Ramos (cell line): ENCODE measurements around the gene SGK1.
"Not testable (repeated sequence)": the region's sequence is repeated elsewhere in the genome, so short reads cannot be mapped to it uniquely, and the experiment has no call there.

ENCODE experiments used
- in situ Hi-C: fragments of 300-500 bp; cut with MboI; formaldehyde crosslinking; loops from one replicate; pipeline ENCODE4 v1.14.3; 2022; ENCODE audit warnings: low sequenced_read_pairs; ENCODE audit not compliant: unreplicated experiment

Gene SGK1

GRCh38 chr6:134328792-134329191 lies 10.9 kb upstream of the SGK1 start:
- in situ Hi-C loops = no loop called here

GRCh38 chr6:134328138-134328537 lies 10.2 kb upstream of the SGK1 start:
- in situ Hi-C loops = no loop called here

GRCh38 chr6:134326192-134326591 lies 8.3 kb upstream of the SGK1 start:
- in situ Hi-C loops = not testable (repeated sequence)

GRCh38 chr6:134324766-134325165 lies 6.9 kb upstream of the SGK1 start:
- in situ Hi-C loops = no loop called here

GRCh38 chr6:134324141-134324540 lies 6.2 kb upstream of the SGK1 start:
- in situ Hi-C loops = no loop called here

GRCh38 chr6:134323698-134324097 lies 5.8 kb upstream of the SGK1 start:
- in situ Hi-C loops = no loop called here

- in situ Hi-C loops = no loop called here
Measured at GRCh38 chr6:134323294-134323693, 5.4 kb upstream of the SGK1 start.

GRCh38 chr6:134322216-134322615 lies 4.3 kb upstream of the SGK1 start:
- in situ Hi-C loops = no loop called here

- in situ Hi-C loops = no loop called here
Measured at GRCh38 chr6:134321246-134321645, 3.3 kb upstream of the SGK1 start.

GRCh38 chr6:134319686-134320085 lies 1.8 kb upstream of the SGK1 start:
- in situ Hi-C loops = not testable (repeated sequence)

GRCh38 chr6:134318974-134319281 lies 1.0 kb upstream of the SGK1 start:
- in situ Hi-C loops = no loop called here

GRCh38 chr6:134318236-134318973 lies 493 bp upstream of the SGK1 start:
- in situ Hi-C loops = no loop called here

- in situ Hi-C loops = no loop called here
Measured at GRCh38 chr6:134316733-134317431, 1.0 kb downstream of the SGK1 start.

- in situ Hi-C loops = no loop called here
Measured at GRCh38 chr6:134315974-134316441, 1.9 kb downstream of the SGK1 start.

GRCh38 chr6:134315189-134315588 lies 2.7 kb downstream of the SGK1 start:
- in situ Hi-C loops = no loop called here

GRCh38 chr6:134314006-134314821 lies 3.7 kb downstream of the SGK1 start:
- in situ Hi-C loops = no loop called here

GRCh38 chr6:134312038-134312660 lies 5.8 kb downstream of the SGK1 start:
- in situ Hi-C loops = no loop called here

- in situ Hi-C loops = no loop called here
Measured at GRCh38 chr6:134310817-134311216, 7.1 kb downstream of the SGK1 start.

- in situ Hi-C loops = no loop called here
Measured at GRCh38 chr6:134309983-134310605, 7.8 kb downstream of the SGK1 start.

- in situ Hi-C loops = no loop called here
Measured at GRCh38 chr6:134309227-134309626, 8.7 kb downstream of the SGK1 start.
